ENCODE data around the gene NHLRC4.

Gene NHLRC4

DNA sequence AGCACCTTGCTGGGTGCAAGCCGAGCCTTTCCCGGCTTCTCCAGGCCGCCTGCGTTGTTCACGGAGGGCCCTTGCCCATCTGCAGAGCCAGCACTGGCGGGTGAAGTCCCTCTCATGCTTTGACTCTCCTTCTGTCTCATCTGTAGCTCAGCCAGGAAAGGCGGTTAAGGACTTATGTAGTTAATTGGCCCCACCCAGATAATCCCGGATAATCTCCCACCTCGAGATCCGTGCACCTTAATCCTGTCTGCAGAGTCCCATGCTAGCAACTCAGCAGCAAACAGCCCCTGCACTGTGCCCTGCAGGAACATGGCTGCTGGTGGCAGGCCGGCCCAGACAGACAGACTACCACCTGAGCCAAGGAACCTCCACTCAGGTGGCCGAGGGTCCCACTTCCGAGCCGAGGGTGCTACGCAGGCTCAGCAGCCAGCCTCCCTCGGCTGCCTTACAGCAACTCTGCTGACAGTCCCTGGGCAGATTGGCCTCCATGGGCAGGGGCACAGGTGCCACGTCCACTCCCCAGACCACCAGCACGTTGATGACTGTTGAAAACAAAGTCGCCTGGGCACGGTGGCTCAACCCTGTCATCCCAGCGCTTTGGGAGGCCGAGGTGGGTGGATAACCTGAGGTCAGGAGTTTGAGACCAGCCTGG is 40.0 kb downstream of the NHLRC4 start:
- DNase-seq = no peak

DNA sequence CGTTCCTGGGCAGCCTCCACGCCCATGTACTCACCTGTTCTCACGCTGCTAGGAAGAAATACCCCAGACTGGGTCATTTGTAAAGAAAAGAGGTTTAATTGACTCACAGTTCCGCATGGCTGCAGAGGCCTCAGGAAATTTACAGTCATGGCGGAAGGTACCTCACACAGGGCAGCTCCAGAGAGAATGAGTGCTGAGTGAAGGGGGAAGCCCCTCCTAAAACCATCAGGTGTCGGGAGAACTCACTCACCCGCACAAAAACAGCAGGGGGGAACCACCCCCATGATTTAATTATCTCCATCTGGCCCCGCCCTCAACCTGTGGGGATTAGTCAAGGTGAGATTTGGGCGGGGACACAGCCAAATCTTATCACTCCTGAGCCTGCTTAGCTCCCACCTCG is 41.2 kb downstream of the NHLRC4 start:
- DNase-seq = no peak

DNA sequence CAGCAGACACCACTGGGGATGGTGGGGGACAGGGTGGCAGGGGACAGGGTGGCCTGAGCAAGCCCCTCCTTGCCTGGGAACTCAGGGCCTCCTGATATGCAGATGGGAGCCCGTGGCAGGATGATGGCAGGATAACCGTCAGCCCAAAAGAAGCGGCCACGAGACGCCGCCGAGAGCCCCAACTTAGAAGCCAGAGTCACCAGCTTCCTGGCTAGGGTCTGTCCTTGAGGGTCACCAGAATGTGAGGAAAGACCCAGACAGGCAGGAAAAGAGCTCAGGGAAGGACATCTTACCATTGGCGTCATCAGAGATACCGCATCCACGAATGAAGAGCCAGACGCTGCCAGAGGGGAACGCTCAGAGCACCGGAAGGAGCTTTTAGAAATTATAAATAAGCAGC is 42.5 kb downstream of the NHLRC4 start:
- DNase-seq = no peak

DNA sequence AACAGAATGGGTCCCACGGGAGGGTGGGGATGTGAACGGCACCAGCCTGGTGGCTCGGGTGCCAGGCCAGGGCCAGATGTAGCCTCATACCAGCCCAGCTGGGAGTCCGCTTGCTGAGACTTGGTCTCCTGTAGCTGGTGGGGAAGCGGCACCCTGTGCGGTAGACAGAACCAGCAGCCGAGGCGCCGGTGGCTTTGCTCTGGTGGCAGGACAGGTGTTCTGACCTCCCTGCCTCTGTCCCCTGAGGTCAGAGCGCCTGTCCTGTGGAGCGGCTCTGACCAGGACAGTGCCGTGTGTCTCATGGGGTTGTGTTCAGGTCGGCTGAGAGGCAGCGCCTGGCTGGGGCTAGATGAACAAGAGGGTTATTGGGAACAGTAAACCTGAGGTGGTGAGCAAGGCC is 43.2 kb downstream of the NHLRC4 start:
- DNase-seq = no peak

DNA sequence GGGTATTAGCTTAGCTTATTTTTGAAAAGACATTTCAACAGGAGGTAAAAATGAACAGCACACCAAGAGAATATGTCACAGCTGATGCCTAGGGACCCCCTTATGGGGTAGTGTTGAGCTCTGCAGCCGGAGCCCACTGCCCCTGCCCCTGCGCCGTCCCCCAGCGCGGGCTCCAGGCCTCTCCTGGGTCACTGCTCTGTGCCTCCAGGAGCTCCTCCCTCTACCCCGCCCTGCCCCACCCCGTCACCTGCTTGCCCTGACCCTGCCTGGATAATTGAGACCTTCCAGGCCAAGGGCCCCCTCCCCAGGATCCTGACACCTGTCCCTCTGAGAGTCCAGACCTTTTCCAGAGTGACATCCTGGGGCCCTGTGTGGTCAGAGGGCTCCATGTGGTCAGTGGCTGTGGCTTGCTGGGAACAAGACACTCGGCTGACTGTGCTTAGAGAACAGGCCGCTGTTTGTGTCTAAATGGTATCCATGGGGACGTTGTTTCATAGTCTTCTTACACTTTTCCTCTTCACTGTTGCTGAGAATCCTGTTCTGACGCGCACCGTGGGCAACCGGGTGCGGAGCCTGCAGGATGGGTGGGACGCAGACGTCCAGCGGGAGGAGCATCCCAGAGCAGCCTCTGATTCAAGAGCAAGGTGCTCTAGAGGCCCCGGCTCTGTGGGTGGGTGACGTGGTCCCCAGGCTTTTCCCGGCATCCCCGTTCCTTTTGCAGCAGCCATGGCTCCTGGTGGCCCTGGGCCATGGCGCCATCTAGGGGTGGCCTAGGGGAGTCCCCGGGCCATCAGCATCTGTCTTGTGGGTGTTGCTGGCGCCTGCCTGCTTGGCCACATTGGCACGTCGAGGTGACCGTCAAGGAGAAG is 43.9 kb downstream of the NHLRC4 start:
- DNase-seq = no peak

DNA sequence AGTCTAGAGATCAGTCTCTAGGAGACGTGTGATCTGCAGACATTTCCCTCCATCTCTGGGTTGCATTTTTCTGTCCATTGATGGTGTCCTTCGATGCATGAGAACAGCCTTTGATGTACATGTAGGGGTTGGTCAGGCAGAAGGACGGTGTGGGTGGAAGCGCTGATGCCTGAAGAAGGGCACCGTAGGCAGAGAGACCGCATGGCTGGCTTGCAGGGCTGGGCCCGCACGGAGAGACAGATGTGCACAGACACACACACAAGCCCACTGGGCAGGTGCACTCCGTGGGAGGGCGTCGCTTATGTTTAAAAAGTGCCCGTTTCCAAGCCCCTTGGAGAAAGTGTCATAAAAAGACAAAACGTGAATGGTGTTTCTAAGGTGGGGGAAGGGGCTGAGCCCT is 48.3 kb downstream of the NHLRC4 start:
- DNase-seq = no peak

DNA sequence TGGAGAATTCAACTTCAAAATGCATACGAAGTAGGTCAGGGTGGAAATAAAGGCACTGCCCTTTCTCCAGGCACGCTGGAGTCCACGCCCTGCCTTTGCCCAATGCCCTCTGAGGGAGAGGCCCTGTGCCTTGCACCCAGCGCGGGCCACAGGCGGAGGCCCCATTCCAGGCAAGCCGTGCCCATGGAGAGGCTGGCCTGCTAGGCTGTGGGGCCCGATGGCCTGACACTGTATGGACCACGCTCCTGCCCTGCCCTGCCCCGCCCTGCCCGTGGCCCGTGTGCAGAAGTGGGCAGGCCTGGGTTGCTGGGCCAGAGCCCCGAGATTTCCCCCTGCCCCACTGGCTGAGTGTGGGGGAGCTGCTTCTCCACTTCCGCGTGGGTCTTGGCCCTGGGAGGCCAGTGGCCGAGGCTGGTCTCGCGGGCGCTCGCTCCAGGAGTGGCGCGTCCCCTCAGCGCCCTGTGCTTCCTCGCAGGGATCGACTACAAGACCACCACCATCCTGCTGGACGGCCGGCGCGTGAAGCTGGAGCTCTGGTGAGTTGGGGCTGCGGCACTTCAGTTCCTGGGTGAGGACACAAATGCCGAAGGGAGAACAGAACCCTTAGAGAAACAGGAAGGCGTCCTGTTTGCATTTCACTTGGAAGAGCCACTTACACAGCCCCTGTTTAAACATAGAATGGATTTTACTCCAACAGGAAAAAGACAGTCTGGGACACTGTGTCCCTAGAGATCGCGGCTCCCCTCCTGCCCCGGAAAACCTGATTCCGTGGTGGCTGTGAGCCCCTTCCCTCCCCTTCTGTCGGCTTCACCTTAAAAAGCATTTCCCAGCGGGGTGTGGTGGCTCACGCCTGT is 50.2 kb downstream of the NHLRC4 start:
- DNase-seq = no peak

DNA sequence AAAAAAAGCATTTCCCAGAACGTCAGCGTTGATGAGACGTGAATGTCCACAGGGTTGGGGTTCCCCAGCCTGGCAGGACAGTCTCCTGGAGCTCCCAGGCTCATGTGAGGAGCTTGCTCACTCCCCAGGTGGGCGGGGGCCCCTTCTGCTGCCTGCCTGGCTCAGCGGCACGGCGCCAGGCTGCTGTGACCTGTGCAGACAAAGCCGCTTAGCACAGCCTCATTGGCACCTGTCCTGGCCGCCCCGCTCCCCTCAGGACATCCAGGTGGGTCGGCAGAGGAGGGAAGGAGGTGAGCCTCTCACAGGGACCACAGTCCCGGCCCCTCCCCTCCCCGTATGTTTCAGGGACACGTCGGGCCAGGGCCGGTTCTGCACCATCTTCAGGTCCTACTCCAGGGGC is 51.0 kb downstream of the NHLRC4 start:
- DNase-seq = no peak

All from right forelimb (tissue), 1 donor.